ENCODE measurements around the gene ZBTB20.

GRCh38 chr3:114834175-114834940 is 312.7 kb downstream of the ZBTB20 start:
- TF ChIP-seq POLR2AphosphoS5 (IDR thresholded peaks at IDR 0.05) (no peak), POLR2A (IDR thresholded peaks at IDR 0.05; ENCODE audit: low read depth) (no peak)
- TF ChIP-seq, protein P1, sequence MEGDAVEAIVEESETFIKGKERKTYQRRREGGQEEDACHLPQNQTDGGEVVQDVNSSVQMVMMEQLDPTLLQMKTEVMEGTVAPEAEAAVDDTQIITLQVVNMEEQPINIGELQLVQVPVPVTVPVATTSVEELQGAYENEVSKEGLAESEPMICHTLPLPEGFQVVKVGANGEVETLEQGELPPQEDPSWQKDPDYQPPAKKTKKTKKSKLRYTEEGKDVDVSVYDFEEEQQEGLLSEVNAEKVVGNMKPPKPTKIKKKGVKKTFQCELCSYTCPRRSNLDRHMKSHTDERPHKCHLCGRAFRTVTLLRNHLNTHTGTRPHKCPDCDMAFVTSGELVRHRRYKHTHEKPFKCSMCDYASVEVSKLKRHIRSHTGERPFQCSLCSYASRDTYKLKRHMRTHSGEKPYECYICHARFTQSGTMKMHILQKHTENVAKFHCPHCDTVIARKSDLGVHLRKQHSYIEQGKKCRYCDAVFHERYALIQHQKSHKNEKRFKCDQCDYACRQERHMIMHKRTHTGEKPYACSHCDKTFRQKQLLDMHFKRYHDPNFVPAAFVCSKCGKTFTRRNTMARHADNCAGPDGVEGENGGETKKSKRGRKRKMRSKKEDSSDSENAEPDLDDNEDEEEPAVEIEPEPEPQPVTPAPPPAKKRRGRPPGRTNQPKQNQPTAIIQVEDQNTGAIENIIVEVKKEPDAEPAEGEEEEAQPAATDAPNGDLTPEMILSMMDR (IDR thresholded peaks at IDR 0.05), result no peak

All from esophagus muscularis mucosa (tissue), 3 donors.